ENCODE measurements around the gene SHC3. TPM values are rescaled to one million over a fixed set of nuclear protein-coding genes. Genes with fewer than 3 reads are reported as not detected.

Gene SHC3
- polyA plus RNA-seq, 4 donors = 1.2 to 3.3 (median 2.6) TPM

DNA sequence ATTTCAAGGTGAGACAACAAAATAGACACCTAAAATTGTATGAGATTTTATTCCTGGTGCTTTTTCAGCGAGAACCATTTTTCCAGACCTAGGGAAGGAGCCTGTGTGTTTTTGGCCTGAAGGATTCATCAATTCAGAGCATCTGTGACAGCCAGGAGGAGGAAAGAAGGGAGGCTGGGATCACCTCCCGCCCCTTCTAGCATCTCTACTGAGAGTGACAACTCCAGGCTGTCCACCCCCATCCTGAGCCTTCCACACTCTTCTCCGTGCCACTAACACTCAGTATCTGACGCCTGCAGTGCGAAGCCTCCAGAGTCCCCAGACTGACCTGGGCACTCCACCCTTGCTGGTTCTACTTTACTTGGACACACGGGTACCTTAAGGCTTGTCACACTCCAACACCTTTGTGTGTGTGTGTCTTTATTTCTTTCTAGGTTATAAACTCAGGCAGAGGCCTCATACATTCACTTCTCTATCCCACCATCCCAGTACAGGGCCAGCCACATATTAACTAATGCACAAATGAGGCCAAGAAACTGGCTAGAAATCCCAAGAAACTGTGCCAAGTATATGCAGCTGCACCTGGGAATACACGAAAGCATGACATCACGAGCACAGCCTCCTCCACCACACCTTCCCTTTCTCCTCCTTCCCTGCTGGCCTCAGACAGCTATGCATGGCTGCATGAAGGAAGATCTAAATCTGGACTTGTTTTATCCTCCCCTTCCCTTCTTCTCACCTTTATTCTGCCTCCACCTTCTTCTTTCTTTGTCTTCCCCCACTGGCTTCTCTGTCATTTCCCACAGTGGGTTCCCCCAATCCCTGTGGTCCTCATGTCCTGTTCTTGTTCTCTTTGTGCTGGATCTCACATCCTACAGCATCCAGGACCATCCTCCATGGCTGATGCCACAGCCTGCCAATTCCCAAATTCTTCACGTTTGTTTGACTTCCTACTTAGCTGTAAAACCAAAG lies 171.3 kb downstream of the SHC3 start:
- DNase-seq (ENCODE audit: low read depth in 4 of 4, low spot score in 3 of 4) = no peak

DNA sequence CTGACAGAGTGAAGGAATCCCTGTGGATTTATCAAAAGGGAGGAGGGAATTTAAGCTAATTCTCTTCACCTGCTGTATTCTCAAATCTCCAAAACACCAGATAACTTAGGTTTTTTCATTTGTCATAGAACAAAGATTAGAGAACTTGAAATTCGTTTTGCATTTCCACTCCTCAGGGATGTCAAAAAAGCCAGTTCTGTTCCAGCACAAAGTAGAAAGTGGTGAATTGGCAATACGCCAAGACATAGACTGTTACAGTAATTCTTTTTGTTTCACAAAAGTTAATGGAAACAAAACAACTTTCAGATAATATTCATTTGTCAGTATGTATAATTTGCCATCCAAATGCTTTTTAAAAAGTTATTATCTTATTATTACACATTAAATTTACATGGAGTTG lies 172.4 kb downstream of the SHC3 start:
- no peak for DNase-seq (ENCODE audit: low read depth in 4 of 4, low spot score in 3 of 4)

DNA sequence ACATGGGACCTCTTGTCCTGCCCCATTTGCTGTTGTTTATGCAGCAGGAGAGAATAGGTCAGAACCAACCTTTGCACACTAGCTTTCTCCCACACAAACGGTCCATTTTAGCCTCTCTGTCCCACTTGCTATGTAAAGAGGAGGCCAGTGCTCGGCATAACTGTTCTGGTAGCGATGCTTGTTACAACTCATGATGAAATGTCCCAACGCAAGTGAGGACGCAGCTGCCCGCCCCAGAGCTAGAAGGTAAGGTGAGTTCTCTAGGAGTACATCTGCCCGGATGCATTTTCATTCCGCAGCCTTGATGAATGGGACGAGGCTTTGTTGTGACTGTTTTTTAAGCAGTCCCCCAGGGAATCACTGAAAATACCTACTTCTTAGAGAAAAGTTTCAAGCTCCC lies 173.3 kb downstream of the SHC3 start:
- DNase-seq (ENCODE audit: low read depth in 4 of 4, low spot score in 3 of 4) = no peak

DNA sequence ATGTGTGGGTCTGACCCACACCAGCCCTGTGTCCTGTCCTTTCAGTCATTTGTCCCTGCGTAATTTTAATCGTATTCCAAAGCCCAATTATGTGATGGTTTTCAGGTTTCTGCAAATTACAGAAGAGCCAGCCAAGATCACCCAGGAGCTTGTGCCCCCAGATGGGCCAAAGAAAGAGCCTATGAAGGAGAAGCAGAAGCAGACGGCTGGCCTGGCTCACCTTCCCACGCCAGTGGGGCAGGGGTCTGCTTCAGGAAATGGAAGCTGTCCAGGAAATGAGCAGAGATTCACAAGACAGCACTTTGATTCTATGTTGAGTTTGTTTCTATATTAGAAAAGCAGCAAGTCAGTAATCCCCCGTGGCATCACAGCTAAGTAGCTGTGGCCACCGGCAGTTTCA lies 175.6 kb downstream of the SHC3 start:
- DNase-seq (ENCODE audit: low read depth in 4 of 4, low spot score in 3 of 4) = no peak

DNA sequence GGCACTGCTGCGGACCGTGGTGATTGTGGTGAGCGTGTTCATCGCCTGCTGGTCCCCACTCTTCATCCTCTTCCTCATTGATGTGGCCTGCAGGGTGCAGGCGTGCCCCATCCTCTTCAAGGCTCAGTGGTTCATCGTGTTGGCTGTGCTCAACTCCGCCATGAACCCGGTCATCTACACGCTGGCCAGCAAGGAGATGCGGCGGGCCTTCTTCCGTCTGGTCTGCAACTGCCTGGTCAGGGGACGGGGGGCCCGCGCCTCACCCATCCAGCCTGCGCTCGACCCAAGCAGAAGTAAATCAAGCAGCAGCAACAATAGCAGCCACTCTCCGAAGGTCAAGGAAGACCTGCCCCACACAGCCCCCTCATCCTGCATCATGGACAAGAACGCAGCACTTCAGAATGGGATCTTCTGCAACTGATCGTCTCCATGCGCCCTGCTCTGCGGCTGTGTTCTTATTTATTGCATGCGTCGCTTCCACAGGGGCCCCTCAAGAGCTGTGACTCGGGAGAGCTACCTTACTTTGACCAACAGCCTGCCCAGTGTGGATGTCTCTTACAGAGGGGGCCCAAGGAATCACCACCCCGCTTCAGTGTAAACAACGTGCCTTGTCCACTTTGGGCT lies 176.6 kb downstream of the SHC3 start:
- DNase-seq (ENCODE audit: low read depth in 4 of 4, low spot score in 3 of 4) = no peak

DNA sequence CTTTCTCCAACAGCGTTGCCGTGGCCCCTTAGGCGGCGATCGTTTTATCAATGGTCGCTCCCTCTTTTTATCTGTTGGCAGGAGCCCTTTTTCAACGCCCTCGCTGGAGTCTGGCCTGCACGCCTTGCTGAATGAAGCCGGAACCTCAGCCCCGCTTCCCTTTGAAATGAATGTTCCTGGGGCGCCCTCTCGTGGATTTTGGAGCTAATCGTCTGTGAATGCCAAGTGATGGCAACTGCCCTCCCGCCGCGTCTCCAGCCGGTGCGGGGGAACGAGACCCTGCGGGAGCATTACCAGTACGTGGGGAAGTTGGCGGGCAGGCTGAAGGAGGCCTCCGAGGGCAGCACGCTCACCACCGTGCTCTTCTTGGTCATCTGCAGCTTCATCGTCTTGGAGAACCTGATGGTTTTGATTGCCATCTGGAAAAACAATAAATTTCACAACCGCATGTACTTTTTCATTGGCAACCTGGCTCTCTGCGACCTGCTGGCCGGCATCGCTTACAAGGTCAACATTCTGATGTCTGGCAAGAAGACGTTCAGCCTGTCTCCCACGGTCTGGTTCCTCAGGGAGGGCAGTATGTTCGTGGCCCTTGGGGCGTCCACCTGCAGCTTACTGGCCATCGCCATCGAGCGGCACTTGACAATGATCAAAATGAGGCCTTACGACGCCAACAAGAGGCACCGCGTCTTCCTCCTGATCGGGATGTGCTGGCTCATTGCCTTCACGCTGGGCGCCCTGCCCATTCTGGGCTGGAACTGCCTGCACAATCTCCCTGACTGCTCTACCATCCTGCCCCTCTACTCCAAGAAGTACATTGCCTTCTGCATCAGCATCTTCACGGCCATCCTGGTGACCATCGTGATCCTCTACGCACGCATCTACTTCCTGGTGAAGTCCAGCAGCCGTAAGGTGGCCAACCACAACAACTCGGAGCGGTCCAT lies 177.4 kb downstream of the SHC3 start:
- peak in 3 of 4 donors; percentile 79 to 86 (median 82) for DNase-seq (ENCODE audit: low read depth in 4 of 4, low spot score in 3 of 4)

DNA sequence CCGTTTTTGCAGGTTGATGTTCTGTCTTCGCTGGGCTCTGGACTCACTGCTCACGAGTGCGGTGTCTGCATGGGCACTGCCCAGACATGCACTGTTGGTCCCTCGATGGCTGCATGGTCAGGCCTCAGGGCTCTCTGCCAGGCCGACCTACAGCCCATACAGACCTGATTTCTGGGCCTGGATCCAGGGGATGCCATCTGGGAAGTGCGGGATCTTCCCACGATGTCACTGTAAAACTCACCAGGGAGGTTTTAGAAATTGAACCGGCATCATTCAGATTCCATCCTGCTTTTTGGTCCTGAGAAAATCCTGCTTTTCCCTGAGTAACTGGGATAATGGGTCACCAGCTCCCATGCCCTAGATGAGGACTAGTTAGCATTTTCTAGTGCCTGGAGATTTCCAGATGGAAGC lies 178.2 kb downstream of the SHC3 start:
- no peak for DNase-seq (ENCODE audit: low read depth in 4 of 4, low spot score in 3 of 4)

DNA sequence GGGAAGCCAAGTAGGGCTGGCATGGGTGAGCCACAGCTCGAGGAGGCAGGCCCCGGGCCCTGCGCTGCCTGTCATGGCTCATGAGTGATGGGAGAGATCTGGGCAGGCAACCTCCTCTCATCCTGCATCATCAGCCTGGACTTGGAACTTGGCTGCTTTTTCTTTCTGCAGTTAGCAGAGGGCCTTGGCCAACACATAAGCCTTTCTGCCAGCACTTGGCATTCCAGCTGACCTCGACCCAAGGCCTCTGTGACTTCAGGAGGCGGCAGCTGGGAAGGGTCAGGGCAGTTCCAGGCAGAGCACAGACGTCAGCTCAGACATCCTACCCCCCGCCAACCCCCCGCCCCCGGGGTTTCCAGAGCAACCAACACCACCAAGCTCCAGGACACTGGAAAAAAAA lies 179.7 kb downstream of the SHC3 start:
- no peak for DNase-seq (ENCODE audit: low read depth in 4 of 4, low spot score in 3 of 4)

DNA sequence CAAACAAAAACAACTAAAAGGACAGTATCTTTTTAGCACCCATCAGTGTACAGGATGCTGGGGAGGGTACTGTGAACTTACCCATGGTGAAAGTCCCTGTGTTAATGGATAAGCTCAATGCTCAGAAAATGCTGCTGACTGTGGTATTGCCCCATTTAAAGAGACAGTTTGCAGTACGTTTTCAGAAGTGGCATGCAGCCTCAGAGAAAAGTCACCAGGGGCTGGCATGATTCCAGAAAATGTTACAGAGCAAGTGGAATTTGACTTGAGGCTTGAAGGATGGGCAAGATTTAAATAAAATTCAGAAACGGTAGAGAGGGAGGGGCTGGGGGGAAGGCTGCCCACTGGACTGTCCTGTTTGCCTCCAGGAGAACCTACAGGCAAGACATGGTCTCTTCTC lies 180.1 kb downstream of the SHC3 start:
- no peak for DNase-seq (ENCODE audit: low read depth in 4 of 4, low spot score in 3 of 4)

DNA sequence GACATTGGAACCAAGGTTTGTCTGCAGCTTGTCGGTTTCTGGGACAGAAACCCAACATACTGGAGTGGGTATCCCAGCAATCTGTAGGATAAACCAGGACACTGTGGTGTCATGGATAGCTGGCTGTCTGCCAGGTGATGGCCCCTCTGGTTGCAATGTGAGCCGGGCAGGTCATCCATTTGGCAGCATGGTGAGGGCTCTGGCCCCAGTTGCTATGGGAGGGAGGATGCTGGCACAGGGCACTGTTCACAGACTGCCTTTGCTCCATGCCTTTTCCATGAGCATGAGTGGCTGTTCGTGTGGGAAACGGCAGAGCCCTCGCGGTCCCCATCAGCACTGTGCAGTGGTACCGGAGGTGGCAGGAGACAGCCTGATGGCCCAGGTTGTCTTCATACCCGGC lies 181.0 kb downstream of the SHC3 start:
- no peak for DNase-seq (ENCODE audit: low read depth in 4 of 4, low spot score in 3 of 4)

DNA sequence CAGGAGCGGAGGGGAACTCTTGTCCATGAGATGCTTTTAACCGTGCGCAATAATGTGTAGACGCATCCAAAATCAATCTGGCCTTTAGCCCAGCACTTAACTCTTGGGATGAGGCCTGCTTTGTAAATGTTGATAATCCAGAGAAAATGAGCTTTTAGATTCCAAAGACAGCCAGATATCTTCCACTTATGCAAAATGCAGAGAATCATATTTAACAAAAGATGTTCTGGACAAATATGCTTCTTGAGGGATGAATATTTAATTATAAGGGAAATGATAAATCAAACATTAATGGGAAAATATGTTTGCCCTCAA lies 181.7 kb downstream of the SHC3 start:
- DNase-seq (ENCODE audit: low read depth in 4 of 4, low spot score in 3 of 4) = no peak

DNA sequence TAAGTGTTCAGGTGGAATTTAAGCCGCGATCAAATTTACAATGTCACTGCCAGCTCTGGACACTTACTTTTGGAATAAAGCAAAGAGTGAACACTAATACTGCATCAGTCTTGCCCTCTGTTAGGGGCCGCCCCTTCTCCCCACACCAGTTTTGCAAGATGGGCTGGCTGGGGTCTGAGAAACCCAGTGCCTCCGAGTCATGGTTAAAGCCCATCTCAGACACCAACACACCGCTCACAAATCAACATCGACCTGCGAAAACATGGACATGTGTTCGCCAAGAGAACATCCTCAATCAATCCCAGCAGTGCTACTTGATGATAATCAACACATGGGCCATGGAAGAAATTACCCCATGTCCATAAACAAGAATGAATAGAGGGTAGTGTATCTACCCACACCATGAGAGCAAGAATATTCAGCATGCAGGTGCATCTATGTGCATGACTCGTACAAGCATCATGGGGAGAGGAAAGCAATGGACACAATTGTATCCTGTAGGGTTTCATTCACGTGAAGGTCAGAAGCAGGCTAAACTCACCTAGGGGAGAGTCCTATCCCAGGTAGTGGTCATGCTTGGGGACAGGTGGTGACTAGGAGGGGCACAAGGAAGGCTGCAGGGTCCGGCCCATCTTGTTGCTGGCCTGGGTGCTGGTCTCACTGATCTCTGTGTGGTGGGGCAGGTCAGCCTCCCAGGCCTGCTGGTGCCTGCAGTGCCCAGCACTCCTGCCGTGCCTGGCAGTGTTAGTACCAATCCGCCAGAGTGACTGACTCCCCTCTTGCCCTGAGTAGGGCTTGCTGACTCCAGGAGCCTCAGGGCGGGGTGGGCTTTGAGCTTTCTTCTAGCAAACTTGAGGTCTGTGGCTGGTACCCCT lies 182.3 kb downstream of the SHC3 start:
- no peak for DNase-seq (ENCODE audit: low read depth in 4 of 4, low spot score in 3 of 4)

DNA sequence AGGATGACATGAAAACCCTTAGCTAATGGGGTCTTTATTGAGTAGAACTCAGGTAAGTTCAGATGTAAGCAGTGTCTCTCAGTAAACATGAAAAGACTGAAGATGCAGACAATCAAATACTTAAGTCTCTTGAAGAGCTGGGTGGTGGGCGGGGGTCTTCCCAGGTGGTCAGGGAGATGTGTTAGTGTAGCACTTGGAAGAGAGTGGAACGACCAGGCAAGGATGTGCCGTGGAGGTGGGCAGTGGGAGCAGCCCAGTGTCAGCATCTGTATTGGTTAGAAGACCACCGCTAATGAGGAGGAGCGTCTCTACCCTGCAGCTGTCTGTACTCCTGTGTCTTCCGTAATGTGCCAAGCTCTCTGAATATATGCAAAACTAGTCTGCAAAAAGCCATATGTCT lies 183.0 kb downstream of the SHC3 start:
- no peak for DNase-seq (ENCODE audit: low read depth in 4 of 4, low spot score in 3 of 4)

DNA sequence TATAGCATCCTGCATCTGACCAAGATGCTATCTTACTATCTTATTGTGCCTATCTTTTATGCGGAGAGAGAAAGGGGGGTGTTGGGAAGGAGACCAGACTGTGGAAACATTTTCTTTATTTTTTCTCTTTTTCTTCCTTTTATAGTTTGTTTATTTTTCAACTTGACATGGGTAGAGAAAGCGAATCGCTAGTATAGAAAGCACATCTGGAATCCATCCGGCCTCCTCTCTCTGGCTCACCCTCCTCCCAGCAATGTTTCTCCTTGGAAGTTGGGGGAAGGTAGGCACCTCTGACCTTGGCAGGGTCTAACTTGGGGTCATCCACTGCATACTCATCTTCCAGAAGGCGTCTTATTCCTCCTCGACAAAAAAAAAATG lies 183.4 kb downstream of the SHC3 start:
- DNase-seq (ENCODE audit: low read depth in 4 of 4, low spot score in 3 of 4) = no peak

DNA sequence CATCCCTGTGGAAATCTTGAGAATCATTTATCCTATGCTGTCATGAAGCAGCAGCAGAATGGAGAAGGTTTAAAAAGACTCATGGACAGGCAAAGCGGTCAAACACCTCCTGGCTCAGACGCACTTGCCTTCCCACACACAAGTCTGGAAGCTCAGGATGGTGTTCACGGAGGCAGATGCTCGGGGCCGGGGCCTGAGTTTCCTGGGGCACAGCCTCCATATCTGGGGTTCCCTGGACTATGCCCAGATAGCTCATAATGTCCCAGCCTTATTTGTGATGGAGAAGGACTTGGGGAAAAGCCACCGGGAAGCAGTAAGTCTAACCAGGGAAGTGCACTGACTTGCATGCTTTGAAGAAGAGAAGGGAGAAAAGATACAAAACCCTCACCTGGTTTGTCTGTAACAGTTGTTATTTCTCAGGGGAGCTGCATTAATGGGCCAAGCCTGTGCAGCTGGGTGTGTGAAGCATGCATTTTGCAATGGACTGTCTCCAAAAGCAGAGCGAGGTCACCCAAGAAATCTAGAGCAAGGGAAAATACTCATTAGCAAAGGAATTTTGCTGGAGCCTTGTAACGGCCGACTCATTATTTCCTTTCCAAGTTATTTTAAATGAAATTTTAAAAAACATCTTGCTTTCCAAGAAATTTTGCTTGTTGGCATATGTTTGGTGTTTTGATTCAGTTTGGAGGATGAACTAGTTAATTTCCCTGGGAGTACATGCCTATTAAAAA lies 184.0 kb downstream of the SHC3 start:
- DNase-seq (ENCODE audit: low read depth in 4 of 4, low spot score in 3 of 4) = no peak

DNA sequence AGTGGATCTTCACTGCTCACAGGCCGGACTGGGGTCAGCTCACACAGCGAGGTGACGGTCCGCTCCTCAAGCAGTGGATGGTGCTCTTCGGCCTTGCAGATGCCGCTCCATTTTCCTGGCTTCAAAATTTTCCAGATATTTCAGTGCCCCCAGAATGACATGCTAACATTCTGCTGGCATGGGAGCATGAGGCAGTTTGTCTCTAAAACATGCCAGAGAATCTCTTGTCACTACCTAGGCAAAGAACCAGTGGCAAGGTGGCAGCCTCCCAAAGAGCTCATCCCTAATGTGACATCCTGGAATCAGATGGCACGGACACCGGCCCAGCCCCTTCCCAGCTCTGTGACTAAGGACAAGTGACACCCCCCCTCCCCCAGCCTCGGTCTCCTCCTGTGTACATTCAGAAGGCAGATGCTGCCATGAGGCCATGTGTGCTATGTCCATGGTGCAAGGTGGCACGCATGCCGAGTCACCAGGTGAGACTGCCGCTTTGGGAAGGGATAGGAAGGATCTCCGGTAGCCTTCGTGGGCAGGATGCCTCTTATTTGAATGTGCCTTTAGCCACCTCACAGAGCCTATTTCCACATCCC lies 184.7 kb downstream of the SHC3 start:
- DNase-seq (ENCODE audit: low read depth in 4 of 4, low spot score in 3 of 4) = no peak

DNA sequence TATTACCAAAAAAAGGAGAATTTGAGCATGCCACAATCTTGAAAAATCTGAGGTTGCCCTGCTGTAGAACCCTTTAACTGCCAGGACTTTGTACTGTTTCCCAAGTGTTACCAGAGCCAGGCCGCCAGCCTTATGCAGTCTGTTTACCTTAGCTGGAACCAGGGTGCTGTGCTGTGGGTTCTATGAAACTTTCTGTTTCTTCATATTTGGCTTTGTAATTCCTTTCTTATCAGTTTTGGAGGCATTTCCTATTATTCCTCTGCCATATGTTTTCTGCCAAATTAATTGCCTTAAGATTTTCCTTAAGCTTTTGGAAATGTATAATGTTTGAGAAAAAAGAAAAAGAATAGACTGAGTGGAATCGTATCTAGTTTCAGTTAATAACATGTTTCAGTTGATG lies 185.3 kb downstream of the SHC3 start:
- DNase-seq (ENCODE audit: low read depth in 4 of 4, low spot score in 3 of 4) = no peak

DNA sequence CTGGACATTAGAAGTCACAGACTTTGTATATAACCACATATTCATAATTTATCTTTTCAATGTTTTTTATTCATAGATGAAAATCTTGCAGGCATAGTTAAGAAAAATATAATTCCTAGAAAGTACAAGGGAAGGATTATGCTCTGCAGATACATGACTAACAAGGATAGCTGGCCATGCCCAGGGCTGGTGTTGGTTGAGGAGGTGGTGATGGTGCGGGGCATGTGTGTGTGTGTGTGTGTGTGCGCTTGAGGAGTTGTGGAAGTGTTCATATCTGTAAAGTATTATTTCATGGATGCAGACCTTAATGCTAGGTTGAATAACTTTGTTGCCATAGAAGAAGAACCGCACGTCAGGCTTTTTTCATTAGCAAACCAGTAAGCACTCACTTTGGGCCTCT lies 186.1 kb downstream of the SHC3 start:
- no peak for DNase-seq (ENCODE audit: low read depth in 4 of 4, low spot score in 3 of 4)

Measured in left renal pelvis (tissue), 4 donors.